Ramos (cell line): Measurements from ENCODE around the gene LRRC46.

Source experiments
- in situ Hi-C: fragments of 300-500 bp; cut with MboI; formaldehyde crosslinking; loops from one replicate; pipeline ENCODE4 v1.14.3; 2022; ENCODE audit warnings: low sequenced_read_pairs; ENCODE audit not compliant: unreplicated experiment

LRRC46 gene

GRCh38 chr17:47831003-47831933, at the start of gene LRRC46, which contains the start of gene MRPL10:
Gene LRRC46 (plus strand): TSS chr17:47831670. CDS start chr17:47831990, 320 bp downstream.
Gene MRPL10 (minus strand): TSS chr17:47831541. CDS start chr17:47831511, 30 bp downstream.
- in situ Hi-C loops, result no loop called here

GRCh38 chr17:47785538-47786123, 45.8 kb upstream of the LRRC46 start:
- in situ Hi-C loops, result no loop called here

- in situ Hi-C loops, result no loop called here
Measured at GRCh38 chr17:47789611-47790561, 41.6 kb upstream of the LRRC46 start.

- in situ Hi-C loops, result no loop called here
Measured at GRCh38 chr17:47791025-47791424, 40.4 kb upstream of the LRRC46 start.

- in situ Hi-C loops, result no loop called here
Measured at GRCh38 chr17:47792457-47792856, 39.0 kb upstream of the LRRC46 start.

- in situ Hi-C loops, result no loop called here
Measured at GRCh38 chr17:47792979-47793378, 38.5 kb upstream of the LRRC46 start.

GRCh38 chr17:47797797-47798196, 33.7 kb upstream of the LRRC46 start:
- in situ Hi-C loops, result no loop called here

GRCh38 chr17:47800686-47801085, 30.8 kb upstream of the LRRC46 start:
- in situ Hi-C loops, result no loop called here

GRCh38 chr17:47801176-47801765, 30.2 kb upstream of the LRRC46 start:
- in situ Hi-C loops, result no loop called here

GRCh38 chr17:47801906-47802305, 29.6 kb upstream of the LRRC46 start:
- in situ Hi-C loops, result no loop called here

GRCh38 chr17:47802341-47803022, 29.0 kb upstream of the LRRC46 start:
- in situ Hi-C loops, result no loop called here

- in situ Hi-C loops, result no loop called here
Measured at GRCh38 chr17:47803201-47803600, 28.3 kb upstream of the LRRC46 start.

GRCh38 chr17:47803751-47804150, 27.7 kb upstream of the LRRC46 start:
- in situ Hi-C loops, result no loop called here

GRCh38 chr17:47804461-47804860, 27.0 kb upstream of the LRRC46 start:
- in situ Hi-C loops, result no loop called here

- in situ Hi-C loops, result no loop called here
Measured at GRCh38 chr17:47806026-47806912, 25.2 kb upstream of the LRRC46 start.

- in situ Hi-C loops, result no loop called here
Measured at GRCh38 chr17:47806913-47807255, 24.6 kb upstream of the LRRC46 start.

- in situ Hi-C loops, result no loop called here
Measured at GRCh38 chr17:47807421-47807820, 24.0 kb upstream of the LRRC46 start.

- in situ Hi-C loops, result no loop called here
Measured at GRCh38 chr17:47808036-47808829, 23.2 kb upstream of the LRRC46 start.
